Measurements from ENCODE around the gene RPS3.

- no peak for TF ChIP-seq CTCF (IDR thresholded peaks at IDR 0.05 in 2 of 3, conservative IDR thresholded peaks at IDR 0.05 in 1 of 3; ENCODE audit: borderline replicate concordance in 1 of 3, insufficient read depth in 1 of 3, low read depth in 2 of 3, low read length in 2 of 3)
- no peak for TF ChIP-seq POLR2A (IDR thresholded peaks at IDR 0.05; ENCODE audit: borderline replicate concordance, extremely low read depth, insufficient read depth, insufficient read length)
- no peak for TF ChIP-seq EZH2 (IDR thresholded peaks at IDR 0.05)
- no peak for TF ChIP-seq SRF (IDR thresholded peaks at IDR 0.05; ENCODE audit: low read depth)
- no peak for TF ChIP-seq RAD21 (IDR thresholded peaks at IDR 0.05; ENCODE audit: low read depth)
- TF ChIP-seq ZNF274 (IDR thresholded peaks at IDR 0.05; ENCODE audit: low read depth, low read length): no peak
- TF ChIP-seq CEBPB (IDR thresholded peaks at IDR 0.05; ENCODE audit: low read depth): no peak
- no peak for TF ChIP-seq SP1 (IDR thresholded peaks at IDR 0.05; ENCODE audit: low read depth)
- no peak for TF ChIP-seq CBX3 (IDR thresholded peaks at IDR 0.05; ENCODE audit: low read depth)
- no peak for TF ChIP-seq REST (IDR thresholded peaks at IDR 0.05; ENCODE audit: low read depth)
- no peak for TF ChIP-seq MAX (IDR thresholded peaks at IDR 0.05)
- TF ChIP-seq POLR2AphosphoS5 (IDR thresholded peaks at IDR 0.05; ENCODE audit: low read depth, low read length): no peak
- no peak for TF ChIP-seq EZH2phosphoT487 (IDR thresholded peaks at IDR 0.05; ENCODE audit: borderline replicate concordance)
- TF ChIP-seq EGR1 (IDR thresholded peaks at IDR 0.05; ENCODE audit: low read depth): no peak
These were observed 49.1 kb upstream of the RPS3 start for GRCh38 chr11:75350122-75350742.
